GM13976 (cell line): ENCODE measurements around the gene COL20A1.

Experiments used
- DNase-seq: peaks from one replicate; pipeline ENCODE4 v3.0.0; 2012; ENCODE audit warnings: low spot score
- CTCF ChIP-seq: IDR thresholded peaks from 2 replicates; pipeline ENCODE4 v1.5.1; 2012; ENCODE audit warnings: borderline replicate concordance, mild to moderate bottlenecking; ENCODE audit not compliant: insufficient read depth; ENCODE audit errors: extremely low read depth, missing control alignments, control extremely low read depth
- in situ Hi-C: fragments of 300-500 bp; cut with MboI; formaldehyde crosslinking; loops from one replicate; pipeline ENCODE4 v1.12.0; 2022; ENCODE audit warnings: low sequenced_read_pairs, mixed read lengths, inconsistent platforms; ENCODE audit not compliant: unreplicated experiment

The COL20A1 gene

GRCh38 chr20:63347081-63347741, 54.2 kb downstream of the COL20A1 start:
- no peak for DNase-seq
- no peak for TF ChIP-seq CTCF
- in situ Hi-C loops, result no loop called here

GRCh38 chr20:63347950-63348827, 55.2 kb downstream of the COL20A1 start:
- no peak for TF ChIP-seq CTCF
- DNase-seq, result no peak
- in situ Hi-C loops, result no loop called here

DNA sequence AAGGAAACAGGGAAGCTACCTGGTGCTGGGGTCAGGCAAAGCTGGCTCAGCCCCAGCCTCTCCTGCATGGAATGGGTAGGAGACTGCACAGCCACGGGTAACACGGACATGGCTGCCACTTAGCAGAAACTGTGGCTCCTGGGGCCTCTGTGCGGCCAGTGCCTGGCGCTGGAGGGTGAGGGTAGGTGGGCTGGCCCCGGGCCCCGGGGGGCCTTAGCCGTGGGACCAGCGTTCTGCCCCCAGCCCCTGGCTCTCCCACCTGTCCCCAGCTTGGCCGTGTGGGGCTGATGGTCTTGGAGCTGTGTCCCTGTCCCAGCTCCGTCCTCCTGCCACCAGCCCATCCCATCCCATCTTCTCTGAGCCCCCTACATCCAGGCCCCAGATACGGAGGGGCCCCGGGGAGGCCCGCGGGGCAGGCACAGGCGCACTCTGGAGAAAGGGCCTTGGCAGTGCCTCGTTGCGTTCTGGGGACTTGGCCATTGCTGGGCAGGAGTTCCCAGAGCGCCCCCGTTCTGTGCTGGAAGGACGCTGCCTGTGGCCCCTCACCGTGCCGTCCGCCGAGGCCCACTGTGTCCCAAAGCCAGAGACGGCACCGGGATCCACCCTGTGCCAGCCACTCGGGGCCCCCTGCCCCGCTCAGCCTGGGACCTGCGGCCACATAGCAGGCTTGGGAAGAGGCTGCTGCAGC, 56.0 kb downstream of the COL20A1 start:
- DNase-seq, result no peak
- in situ Hi-C loops, result no loop called here
- no peak for TF ChIP-seq CTCF

DNA sequence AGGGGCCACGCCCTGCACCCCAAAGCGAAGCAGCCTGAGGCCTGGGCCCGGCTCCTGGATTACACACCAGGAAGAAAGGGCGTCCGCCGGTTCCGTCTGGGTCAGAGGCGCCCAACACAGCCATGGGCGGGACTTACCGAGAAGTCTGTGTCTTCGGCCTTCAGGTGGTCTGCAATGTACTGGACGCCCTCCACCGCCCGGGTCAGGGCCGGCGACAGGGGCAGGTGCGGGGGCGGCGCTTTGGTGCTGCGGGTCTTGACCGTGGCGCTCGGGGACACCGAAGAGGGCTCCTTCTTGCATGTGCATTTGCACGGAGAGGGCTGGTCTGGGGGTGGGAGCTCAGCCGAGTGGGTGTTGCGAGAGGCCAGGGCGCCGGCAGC, 56.5 kb downstream of the COL20A1 start:
- no peak for DNase-seq
- in situ Hi-C loops, result no loop called here
- TF ChIP-seq CTCF, result no peak

DNA sequence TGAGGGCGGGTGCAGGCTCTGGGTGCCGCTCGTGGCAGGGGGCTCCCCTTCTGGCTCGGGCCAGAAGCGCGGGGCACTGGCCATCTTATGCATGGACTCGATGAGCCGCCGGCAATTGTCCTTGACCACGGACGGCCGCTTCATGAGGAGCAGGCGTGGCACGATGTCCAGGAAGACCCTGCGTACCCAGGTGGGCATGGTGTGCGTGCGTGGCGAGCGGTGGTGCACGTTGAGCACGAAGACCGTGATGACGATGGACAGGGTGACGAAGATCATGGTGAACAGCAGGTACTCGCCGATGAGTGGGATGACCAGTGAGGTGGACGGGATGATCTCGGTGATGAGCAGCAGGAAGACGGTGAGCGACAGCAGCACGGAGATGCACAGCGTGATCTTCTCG, 57.2 kb downstream of the COL20A1 start:
- in situ Hi-C loops, result no loop called here

More for the DNA sequence above, 57.2 kb downstream of the COL20A1 start:
- no peak for TF ChIP-seq CTCF
- no peak for DNase-seq
